T-helper 2 cell treated with Interferon-gamma antibody and Interleukin-4, amounts not matched to agents 5 μg/mL and 100 μg/mL, for 36 hours (primary cell): ENCODE results near the gene KLF6.

Experiments
- DNase-seq: peaks from one replicate; pipeline ENCODE4 v3.0.0; 2021; ENCODE audit warnings: low spot score
- H3K27ac Mint-ChIP-seq: one replicate; pipeline ENCODE4 v1.8.0; 2021; ENCODE audit warnings: mild to moderate bottlenecking, mixed read lengths
- H3K27me3 Mint-ChIP-seq: one replicate; pipeline ENCODE4 v1.8.0; 2021; ENCODE audit warnings: low read depth, mixed read lengths
- H3K36me3 Mint-ChIP-seq: one replicate; pipeline ENCODE4 v1.8.0; 2021; ENCODE audit warnings: low read depth, mixed read lengths
- H3K4me1 Mint-ChIP-seq: one replicate; pipeline ENCODE4 v1.8.0; 2021; ENCODE audit warnings: low read depth, mixed read lengths
- H3K4me3 Mint-ChIP-seq: one replicate; pipeline ENCODE4 v1.8.0; 2022; ENCODE audit warnings: mild to moderate bottlenecking, moderate library complexity, mixed read lengths
- H3K9me3 Mint-ChIP-seq: one replicate; pipeline ENCODE4 v1.8.0; 2021; ENCODE audit warnings: mixed read lengths

KLF6 gene

GRCh38 chr10:3784510-3785250 is at the start of gene KLF6:
Gene KLF6 (minus strand): TSS chr10:3785209. CDS start chr10:3785014, 195 bp downstream.
- H3K27me3 Mint-ChIP-seq: no peaks in the 10 kb centered on the region
- H3K4me1 Mint-ChIP-seq: peaks cover 35% of the 10 kb centered on the region
- no peak for DNase-seq

GRCh38 chr10:3834404-3834803 is 49.4 kb upstream of the KLF6 start:
- no peak overlapping the region for H3K27ac Mint-ChIP-seq
- H3K9me3 Mint-ChIP-seq: no peaks in the 10 kb centered on the region

More at GRCh38 chr10:3784510-3785250, at the start of gene KLF6:
- Mint-ChIP-seq H3K27ac (peak within 1 kb of the TSS; percentile 99), H3K4me3 (peak within 1 kb of the TSS; percentile 91), H3K36me3 (peaks cover 51% of the 10 kb centered on the region), H3K9me3 (peaks cover 4% of the 10 kb centered on the region)

GRCh38 chr10:3833046-3833445 is 48.0 kb upstream of the KLF6 start:
- Mint-ChIP-seq H3K4me3 (no peak overlapping the region), H3K27me3 (no peaks in the 10 kb centered on the region), H3K4me1 (peaks cover 55% of the 10 kb centered on the region), H3K9me3 (no peaks in the 10 kb centered on the region), H3K27ac (no peak overlapping the region), H3K36me3 (no peaks in the 10 kb centered on the region)
- DNase-seq: no peak

More at GRCh38 chr10:3834404-3834803, 49.4 kb upstream of the KLF6 start:
- Mint-ChIP-seq H3K4me3 (no peak overlapping the region), H3K4me1 (peaks cover 44% of the 10 kb centered on the region), H3K36me3 (no peaks in the 10 kb centered on the region), H3K27me3 (no peaks in the 10 kb centered on the region)
- no peak for DNase-seq

- H3K9me3 Mint-ChIP-seq: no peaks in the 10 kb centered on the region
- no peak overlapping the region for H3K4me3 Mint-ChIP-seq
- DNase-seq: no peak
- H3K4me1 Mint-ChIP-seq: peaks cover 57% of the 10 kb centered on the region
- no peaks in the 10 kb centered on the region for H3K27me3 Mint-ChIP-seq
- H3K36me3 Mint-ChIP-seq: no peaks in the 10 kb centered on the region
- H3K27ac Mint-ChIP-seq: peak overlapping the region; percentile 9
These were observed 47.2 kb upstream of the KLF6 start for GRCh38 chr10:3832022-3832786.

GRCh38 chr10:3831608-3832007 is 46.6 kb upstream of the KLF6 start:
- peaks cover 55% of the 10 kb centered on the region for H3K4me1 Mint-ChIP-seq
- H3K27ac Mint-ChIP-seq: no peak overlapping the region
- no peak overlapping the region for H3K4me3 Mint-ChIP-seq
- H3K9me3 Mint-ChIP-seq: no peaks in the 10 kb centered on the region
- H3K36me3 Mint-ChIP-seq: no peaks in the 10 kb centered on the region
- H3K27me3 Mint-ChIP-seq: no peaks in the 10 kb centered on the region
- DNase-seq: no peak

- Mint-ChIP-seq H3K9me3 (no peaks in the 10 kb centered on the region), H3K4me3 (no peak overlapping the region), H3K27ac (no peak overlapping the region), H3K4me1 (peaks cover 48% of the 10 kb centered on the region), H3K27me3 (no peaks in the 10 kb centered on the region), H3K36me3 (no peaks in the 10 kb centered on the region)
- no peak for DNase-seq
These were observed 45.9 kb upstream of the KLF6 start for GRCh38 chr10:3830946-3831345.

- DNase-seq: no peak
- Mint-ChIP-seq H3K4me3 (peak overlapping the region; percentile 74), H3K36me3 (no peaks in the 10 kb centered on the region), H3K27ac (peak overlapping the region; percentile 93), H3K4me1 (peaks cover 44% of the 10 kb centered on the region), H3K9me3 (no peaks in the 10 kb centered on the region), H3K27me3 (no peaks in the 10 kb centered on the region)
These were observed 44.4 kb upstream of the KLF6 start for GRCh38 chr10:3829156-3830050.

- H3K27me3 Mint-ChIP-seq: no peaks in the 10 kb centered on the region
- H3K27ac Mint-ChIP-seq: peak overlapping the region; percentile 93
- peak; percentile 51 for DNase-seq
- peaks cover 41% of the 10 kb centered on the region for H3K4me1 Mint-ChIP-seq
- peak overlapping the region; percentile 74 for H3K4me3 Mint-ChIP-seq
- no peaks in the 10 kb centered on the region for H3K36me3 Mint-ChIP-seq
- no peaks in the 10 kb centered on the region for H3K9me3 Mint-ChIP-seq
These were observed 43.6 kb upstream of the KLF6 start for GRCh38 chr10:3828404-3829155.

- no peaks in the 10 kb centered on the region for H3K9me3 Mint-ChIP-seq
- H3K27ac Mint-ChIP-seq: peak overlapping the region; percentile 93
- peaks cover 39% of the 10 kb centered on the region for H3K4me1 Mint-ChIP-seq
- no peaks in the 10 kb centered on the region for H3K36me3 Mint-ChIP-seq
- DNase-seq: no peak
- peak overlapping the region; percentile 74 for H3K4me3 Mint-ChIP-seq
- no peaks in the 10 kb centered on the region for H3K27me3 Mint-ChIP-seq
These were observed 42.9 kb upstream of the KLF6 start for GRCh38 chr10:3827768-3828403.

GRCh38 chr10:3827266-3827665 is 42.3 kb upstream of the KLF6 start:
- Mint-ChIP-seq H3K4me3 (no peak overlapping the region), H3K27me3 (no peaks in the 10 kb centered on the region), H3K4me1 (peaks cover 33% of the 10 kb centered on the region), H3K27ac (no peak overlapping the region), H3K36me3 (no peaks in the 10 kb centered on the region), H3K9me3 (no peaks in the 10 kb centered on the region)
- no peak for DNase-seq

- no peak for DNase-seq
- H3K4me3 Mint-ChIP-seq: no peak overlapping the region
- no peak overlapping the region for H3K27ac Mint-ChIP-seq
- H3K27me3 Mint-ChIP-seq: no peaks in the 10 kb centered on the region
- peaks cover 25% of the 10 kb centered on the region for H3K4me1 Mint-ChIP-seq
- H3K9me3 Mint-ChIP-seq: no peaks in the 10 kb centered on the region
- H3K36me3 Mint-ChIP-seq: no peaks in the 10 kb centered on the region
These were observed 40.9 kb upstream of the KLF6 start for GRCh38 chr10:3825862-3826351.

- Mint-ChIP-seq H3K4me1 (peaks cover 22% of the 10 kb centered on the region), H3K9me3 (no peaks in the 10 kb centered on the region), H3K27me3 (no peaks in the 10 kb centered on the region), H3K27ac (no peak overlapping the region), H3K36me3 (no peaks in the 10 kb centered on the region), H3K4me3 (no peak overlapping the region)
- DNase-seq: no peak
These were observed 40.2 kb upstream of the KLF6 start for GRCh38 chr10:3825244-3825643.
